Heart right ventricle (tissue), 16 donors: ENCODE measurements around the gene ZNF746. TPM values are rescaled to one million over a fixed set of nuclear protein-coding genes. Genes with fewer than 3 reads are reported as not detected.

Experiments
- ATAC-seq, 8 donors: fragments of 200-7000 bp; cut with Tn5 transposase; one replicate each; pipeline ENCODE4 v1.9.1; 2020; ENCODE audit warnings: mild to moderate bottlenecking in 8 of 8, moderate library complexity in 8 of 8, moderate number of reproducible peaks in 1 of 8
- DNase-seq, 2 donors: peaks; one replicate each; pipeline ENCODE4 v3.0.0-alpha.2; 2020
- H3K27ac ChIP-seq, 10 donors: fragments of 200-600 bp; sonication (generic) in 2 of 10; one replicate each; pipeline versions ENCODE4 v1.5.0 to v1.8.0; 2020 to 2022; ENCODE audit warnings: mild to moderate bottlenecking in 3 of 10
- H3K27me3 ChIP-seq, 7 donors: fragments of 200-600 bp; one replicate each; pipeline ENCODE4 v1.8.0; 2021 to 2022; ENCODE audit warnings: mild to moderate bottlenecking in 2 of 7
- H3K36me3 ChIP-seq, 9 donors: fragments of 200-600 bp; sonication (generic) in 1 of 9; one replicate each; pipeline versions ENCODE4 v1.5.0 to v1.8.0; 2020 to 2022; ENCODE audit warnings: mild to moderate bottlenecking in 2 of 9
- H3K4me1 ChIP-seq, 9 donors: fragments of 200-600 bp; sonication (generic) in 1 of 9; one replicate each; pipeline versions ENCODE4 v1.5.0 to v1.8.0; 2020 to 2022; ENCODE audit warnings: mild to moderate bottlenecking in 4 of 9
- H3K4me3 ChIP-seq, 10 donors: fragments of 200-600 bp; sonication (generic) in 2 of 10; one replicate each; pipeline versions ENCODE4 v1.5.0 to v1.8.0; 2020 to 2022; ENCODE audit warnings: mild to moderate bottlenecking in 7 of 10, moderate library complexity in 2 of 10
- H3K9me3 ChIP-seq, 11 donors: fragments of 200-600 bp in 10 of 11; sonication (generic) in 2 of 11; one replicate each; pipeline versions ENCODE4 v1.5.0 to v1.8.0; 2013 to 2022; ENCODE audit warnings: mild to moderate bottlenecking in 2 of 11, control low read depth in 1 of 11, moderate library complexity in 1 of 11
- WGBS, 2 donors: extraction: QIAGEN DNeasy Blood & Tissue Kit; methylation state at CpG; one replicate each; pipeline ENCODE4 v1.1.7; 2013; ENCODE audit warnings: inconsistent platforms in 1 of 2; 5-methylcytosine and 5-hydroxymethylcytosine counted together
- intact Hi-C, 10 donors: fragments of 100-400 bp; cut with DNase I; formaldehyde crosslinking; loops; one replicate each; pipeline versions ENCODE4 v1.11.1 to v1.14.2; 2022
- polyA plus RNA-seq, 2 donors: library from polyadenylated mRNA; stranded (reverse); fragments of 200-250 nt; gene quantifications; one replicate each; pipeline ENCODE4 v1.2.3, GENCODE V29; 2013
- total RNA-seq, 10 donors: library from RNA; stranded (reverse); fragmentation: NEBNext Ultra II Directional in 3 of 10; extraction: Animal tissue kit (Norgen Biotek cat#: 25700) in 3 of 10; gene quantifications; one replicate each; pipeline versions ENCODE4 v1.2.1 to v1.2.4, GENCODE V29; 2021 to 2023
- TF ChIP-seq, protein P1 (sequence below), 9 donors: fragments of 200-600 bp; sonication (generic) in 2 of 9; IDR thresholded peaks; one replicate each; pipeline versions ENCODE4 v1.5.0 to v1.8.0; 2021 to 2022; ENCODE audit warnings: antibody characterized with exemption in 9 of 9, mild to moderate bottlenecking in 5 of 9, moderate library complexity in 1 of 9
- donor health status: Arrhythmogenic right ventricular cardiomyopathy.
- donor health status: ischemic (EF 13 %, LVEDD 7.1; RV severe dilation, severe dysfunction).
- donor health status: healthy with polysubstance abuse.
- donor health status: DM: no; HTN: yes; CAD: no.
- donor health status: DM: no; HTN: no; CAD: no.
- donor health status: ischemic (EF 25% LVEDD 6.9; RV normal size, moderate dysfunction).
- donor health status: ischemic (EF 25% LVEDD 5.7; RV mildly dilated, moderate dysfunction).
- donor health status: healthy.
- donor health status: DM: yes; HTN: yes; CAD: no.
- donor health status: Ischemic cardiomyopathy.
- donor health status: ischemic (EF 35%, LVEDD 5.7; RV mildly dilated, moderate dysfunction).
- donor health status: nonischemic (EF 11% LVEDD 7.7; RV severe dilation, severe dysfunction).
- donor health status: DM: yes; HTN: yes; CAD: no.
- donor health status: PGD.
- donor health status: ischemic (EF 29% LVEDD 5.4; RV normal size, mild dysfunction).
- donor health status: nonischemic (EF 23%, LVEDD 6.1; RV moderate dilation, normal function).

Gene ZNF746
- total and polyA plus RNA-seq, 12 donors = 4.5 to 10.5 (median 8.1) TPM

DNA sequence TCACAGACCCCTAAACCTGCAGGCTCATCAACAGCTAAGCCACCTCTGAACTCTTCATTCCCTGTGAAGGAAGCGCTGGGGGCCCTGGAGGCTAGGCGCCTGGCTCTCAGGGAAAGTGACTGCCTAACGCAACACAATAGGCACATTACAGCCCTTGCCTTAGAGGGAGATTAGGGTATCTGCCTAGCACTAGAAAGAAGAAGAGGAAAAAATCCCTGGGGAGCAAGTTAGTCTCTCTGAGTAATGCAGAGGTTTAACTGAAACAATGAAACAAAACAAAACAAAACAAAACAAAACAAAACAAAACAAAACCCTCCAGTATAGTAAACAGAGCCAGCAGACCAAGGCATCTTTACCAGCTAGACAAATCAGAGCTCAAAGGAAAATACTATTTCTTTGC, 39.4 kb downstream of the ZNF746 start:
- TF ChIP-seq, protein P1, sequence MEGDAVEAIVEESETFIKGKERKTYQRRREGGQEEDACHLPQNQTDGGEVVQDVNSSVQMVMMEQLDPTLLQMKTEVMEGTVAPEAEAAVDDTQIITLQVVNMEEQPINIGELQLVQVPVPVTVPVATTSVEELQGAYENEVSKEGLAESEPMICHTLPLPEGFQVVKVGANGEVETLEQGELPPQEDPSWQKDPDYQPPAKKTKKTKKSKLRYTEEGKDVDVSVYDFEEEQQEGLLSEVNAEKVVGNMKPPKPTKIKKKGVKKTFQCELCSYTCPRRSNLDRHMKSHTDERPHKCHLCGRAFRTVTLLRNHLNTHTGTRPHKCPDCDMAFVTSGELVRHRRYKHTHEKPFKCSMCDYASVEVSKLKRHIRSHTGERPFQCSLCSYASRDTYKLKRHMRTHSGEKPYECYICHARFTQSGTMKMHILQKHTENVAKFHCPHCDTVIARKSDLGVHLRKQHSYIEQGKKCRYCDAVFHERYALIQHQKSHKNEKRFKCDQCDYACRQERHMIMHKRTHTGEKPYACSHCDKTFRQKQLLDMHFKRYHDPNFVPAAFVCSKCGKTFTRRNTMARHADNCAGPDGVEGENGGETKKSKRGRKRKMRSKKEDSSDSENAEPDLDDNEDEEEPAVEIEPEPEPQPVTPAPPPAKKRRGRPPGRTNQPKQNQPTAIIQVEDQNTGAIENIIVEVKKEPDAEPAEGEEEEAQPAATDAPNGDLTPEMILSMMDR (IDR thresholded peaks at IDR 0.05) = no peak
- Histone ChIP-seq H3K36me3 (peaks cover 0 to 38% (median 19%) of the 10 kb centered on the region in 9 donors), H3K27me3 (peaks cover 0 to 16% (median 0%) of the 10 kb centered on the region in 7 donors), H3K27ac (no peak overlapping the region), H3K4me1 (peaks cover 3 to 34% (median 13%) of the 10 kb centered on the region in 9 donors), H3K4me3 (no peak overlapping the region), H3K9me3 (no peaks in the 10 kb centered on the region)
- ATAC-seq (no peak), DNase-seq (no peak)
- intact Hi-C loops = no loop called here
- 83 to 84% methylated on average over 3 of the region's 3 CpGs for WGBS, 2 donors

GRCh38 chr7:149457766-149458165, 39.8 kb downstream of the ZNF746 start:
- intact Hi-C loops = no loop called here
- no peak overlapping the region for H3K4me3 ChIP-seq
- H3K36me3 ChIP-seq = peaks cover 0 to 43% (median 23%) of the 10 kb centered on the region in 9 donors
- 91 to 92% methylated on average over 1 of the region's 1 CpG for WGBS, 2 donors
- DNase-seq = no peak
- peaks cover 0 to 12% (median 0%) of the 10 kb centered on the region in 7 donors for H3K27me3 ChIP-seq
- no peak for ATAC-seq
- peaks cover 3 to 34% (median 13%) of the 10 kb centered on the region in 9 donors for H3K4me1 ChIP-seq
- no peak overlapping the region for H3K27ac ChIP-seq
- no peaks in the 10 kb centered on the region for H3K9me3 ChIP-seq
- TF ChIP-seq, protein P1 (IDR thresholded peaks at IDR 0.05) = no peak

- 80 to 84% methylated on average over 11 of the region's 11 CpGs for WGBS, 2 donors
- TF ChIP-seq, protein P1 (IDR thresholded peaks at IDR 0.05) = no peak
- intact Hi-C loops = no loop called here
- H3K36me3 ChIP-seq = peaks cover 0 to 53% (median 29%) of the 10 kb centered on the region in 9 donors
- DNase-seq (no peak), ATAC-seq (no peak)
- no peak overlapping the region for H3K4me3 ChIP-seq
- no peak overlapping the region for H3K27ac ChIP-seq
- peaks cover 3 to 34% (median 13%) of the 10 kb centered on the region in 9 donors for H3K4me1 ChIP-seq
- no peaks in the 10 kb centered on the region for H3K9me3 ChIP-seq
- H3K27me3 ChIP-seq = peaks cover 0 to 10% (median 0%) of the 10 kb centered on the region in 7 donors
Observed at GRCh38 chr7:149456506-149457421, 40.8 kb downstream of the ZNF746 start.

DNA sequence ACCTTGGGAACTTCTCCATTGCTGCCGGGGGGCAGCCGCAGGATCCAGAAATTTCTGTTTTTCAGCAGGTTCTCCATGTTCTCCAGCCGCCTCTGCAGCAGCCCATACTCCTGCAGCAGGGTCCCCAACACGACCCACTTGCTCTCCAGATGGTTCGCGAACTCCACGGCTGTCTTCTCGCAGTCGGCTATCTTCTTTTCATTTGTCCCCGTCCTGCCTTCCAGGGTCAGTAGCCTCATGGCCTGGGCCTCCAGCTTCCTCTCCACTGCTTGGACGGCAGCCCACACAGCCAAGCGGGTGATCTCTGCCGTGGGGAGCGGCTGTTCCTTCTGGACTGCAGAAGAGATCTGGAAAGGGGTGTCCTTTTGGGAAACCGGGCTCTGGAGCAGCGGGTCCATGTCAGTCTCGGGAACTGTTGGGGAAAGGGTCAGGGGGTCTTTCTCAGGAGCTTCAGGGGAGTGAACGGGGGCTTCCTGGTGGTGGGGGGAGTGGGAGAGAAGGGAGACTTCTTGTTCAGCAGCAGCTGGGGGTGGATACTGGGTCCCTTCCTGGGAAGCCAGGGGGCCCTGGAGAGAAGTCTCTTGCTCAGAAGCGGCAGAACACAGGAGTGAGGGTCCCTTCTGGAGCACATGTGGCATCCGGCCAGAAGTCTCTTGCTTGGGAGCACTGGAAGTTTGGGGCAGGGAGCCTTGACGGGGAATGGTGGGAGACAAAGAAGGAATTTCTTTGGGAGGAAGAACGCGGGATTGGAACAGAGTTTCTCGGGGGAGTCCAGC, 42.2 kb downstream of the ZNF746 start:
- Histone ChIP-seq H3K27ac (no peak overlapping the region), H3K27me3 (no peaks in the 10 kb centered on the region), H3K4me1 (peaks cover 3 to 29% (median 12%) of the 10 kb centered on the region in 9 donors), H3K9me3 (no peaks in the 10 kb centered on the region), H3K4me3 (no peak overlapping the region), H3K36me3 (peaks cover 0 to 67% (median 36%) of the 10 kb centered on the region in 9 donors)
- no peak for DNase-seq
- intact Hi-C loops = no loop called here
- WGBS, 2 donors = 87 to 89% methylated on average over 24 of the region's 24 CpGs
- no peak for ATAC-seq
- TF ChIP-seq, protein P1 (IDR thresholded peaks at IDR 0.05) = no peak
